CD4-positive, alpha-beta memory T cell (primary cell): ENCODE results near the gene TMEM44. TPM values are rescaled to one million over a fixed set of nuclear protein-coding genes. Genes with fewer than 3 reads are reported as not detected.

Source experiments
- CTCF ChIA-PET: fragments of 350-600 bp; sonication (Branson Sonifier 250); formaldehyde crosslinking; loops from one replicate; lab custom pipeline; 2021; ENCODE audit warnings: inconsistent platforms; ENCODE audit not compliant: partially characterized antibody; lab: Charles Lee
- POLR2A ChIA-PET: fragments of 350-600 bp; sonication (Branson Sonifier 250); formaldehyde crosslinking; loops from one replicate; lab custom pipeline; 2021; ENCODE audit not compliant: partially characterized antibody; lab: Charles Lee
- DNase-seq, 5 donors: peaks; one replicate each; pipeline versions ENCODE4 v3.0.0 to v3.0.0-alpha.2; 2020 to 2022; ENCODE audit warnings: mixed read lengths in 1 of 5
- H3K27ac ChIP-seq: one replicate; pipeline ENCODE4 v1.7.0; 2013; ENCODE audit warnings: low read depth, low read length
- H3K27me3 ChIP-seq: 2 replicates; pipeline ENCODE4 v1.7.0; 2013; ENCODE audit warnings: mild to moderate bottlenecking, low read length, moderate library complexity; ENCODE audit not compliant: insufficient read depth
- H3K36me3 ChIP-seq: 2 replicates; pipeline ENCODE4 v1.7.0; 2013; ENCODE audit warnings: mild to moderate bottlenecking, low read length, moderate library complexity; ENCODE audit not compliant: insufficient read depth
- H3K4me1 ChIP-seq: 2 replicates; pipeline ENCODE4 v1.7.0; 2013; ENCODE audit warnings: mild to moderate bottlenecking, low read length, moderate library complexity; ENCODE audit not compliant: insufficient read depth
- H3K4me3 ChIP-seq, 2 donors: one replicate each; pipeline ENCODE4 v1.7.0; 2013; ENCODE audit warnings: low read length in 2 of 2, mild to moderate bottlenecking in 1 of 2
- H3K9me3 ChIP-seq, 2 donors: one replicate each; pipeline ENCODE4 v1.7.0; 2013; ENCODE audit warnings: low read length in 2 of 2, control low read depth in 1 of 2; ENCODE audit not compliant: control insufficient read depth in 1 of 2
- H3K27ac Mint-ChIP-seq, 7 donors: one replicate each; pipeline ENCODE4 v1.8.0; 2020 to 2021; ENCODE audit warnings: mixed read lengths in 7 of 7, mild to moderate bottlenecking in 6 of 7, inconsistent platforms in 3 of 7, moderate library complexity in 3 of 7
- H3K27me3 Mint-ChIP-seq, 2 donors: one replicate each; pipeline ENCODE4 v1.8.0; 2020 to 2021; ENCODE audit warnings: mixed read lengths in 2 of 2
- H3K36me3 Mint-ChIP-seq, 2 donors: one replicate each; pipeline ENCODE4 v1.8.0; 2020 to 2021; ENCODE audit warnings: mixed read lengths in 2 of 2, inconsistent platforms in 1 of 2, mild to moderate bottlenecking in 1 of 2
- H3K4me1 Mint-ChIP-seq, 4 donors: one replicate each; pipeline ENCODE4 v1.8.0; 2020 to 2021; ENCODE audit warnings: mixed read lengths in 4 of 4, mild to moderate bottlenecking in 1 of 4
- H3K4me3 Mint-ChIP-seq, 8 donors: one replicate each; pipeline ENCODE4 v1.8.0; 2020 to 2021; ENCODE audit warnings: mixed read lengths in 8 of 8, mild to moderate bottlenecking in 7 of 8, moderate library complexity in 6 of 8, inconsistent platforms in 3 of 8
- H3K9me3 Mint-ChIP-seq, 8 donors: one replicate each; pipeline ENCODE4 v1.8.0; 2020 to 2021; ENCODE audit warnings: mixed read lengths in 8 of 8, mild to moderate bottlenecking in 5 of 8, inconsistent platforms in 3 of 8, moderate library complexity in 1 of 8
- intact Hi-C: fragments of 100-400 bp; cut with micrococcal nuclease; formaldehyde crosslinking; loops from one replicate; pipeline ENCODE4 v1.15.1; 2023
- polyA plus RNA-seq, 2 donors: library from polyadenylated mRNA; unstranded; fragments of 300-500 nt; fragmentation: Illumina TruSeq; gene quantifications; one replicate each; pipeline ENCODE4 v1.2.3, GENCODE V29; 2021
- total RNA-seq, 2 experiments: library from RNA; stranded (reverse); gene quantifications; one replicate each; pipeline ENCODE4 v1.2.3, GENCODE V29; 2021

Gene TMEM44
- total and polyA plus RNA-seq, 4 experiments from 2014 or later, result 1.3 to 2.1 (median 1.9) TPM; not detected in 1

DNA sequence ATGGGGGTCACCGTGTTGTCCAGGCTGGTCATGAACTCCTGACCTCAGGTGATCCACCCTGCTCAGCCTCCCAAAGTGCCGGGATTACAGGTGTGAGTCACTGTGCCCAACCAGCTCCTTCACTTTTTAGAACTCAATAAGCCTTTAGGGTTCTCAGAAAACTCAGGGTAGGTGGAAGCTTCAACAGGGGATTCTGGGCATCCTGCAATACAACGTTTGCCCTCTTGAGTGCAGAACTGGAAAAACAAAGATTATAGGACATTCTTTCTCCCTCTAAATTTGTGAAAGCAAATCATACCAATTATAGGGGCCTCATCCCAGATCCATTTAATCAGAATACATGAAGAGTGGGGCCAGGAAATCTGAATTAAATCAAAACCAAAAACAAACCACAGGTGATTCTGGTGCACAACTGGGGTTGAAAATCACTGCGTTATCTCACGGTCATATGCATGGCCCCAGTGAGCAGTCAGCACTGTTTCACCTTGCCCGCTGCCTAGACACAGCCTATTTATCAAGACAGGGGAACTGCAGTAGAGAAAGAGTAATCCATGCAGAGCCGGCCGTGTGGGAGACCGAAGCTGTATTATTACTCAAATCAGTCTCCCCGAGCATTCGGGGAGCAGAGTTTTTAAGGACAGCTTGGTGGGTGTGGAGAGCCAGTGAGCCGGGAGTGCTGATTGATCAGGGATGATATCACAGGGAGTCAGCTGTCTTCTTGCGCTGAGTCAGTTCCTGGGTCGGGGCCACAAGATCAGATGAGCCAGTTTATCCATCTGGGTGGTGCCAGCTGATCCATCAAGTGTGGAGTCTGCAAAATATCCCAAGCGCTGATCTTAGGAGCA lies 58.4 kb downstream of the TMEM44 start:
- Histone ChIP-seq H3K27ac (no peak overlapping the region), H3K27me3 (no peaks in the 10 kb centered on the region), H3K4me3 (no peak overlapping the region), H3K36me3 (no peaks in the 10 kb centered on the region), H3K4me1 (no peaks in the 10 kb centered on the region), H3K9me3 (no peaks in the 10 kb centered on the region)
- intact Hi-C loops, result no loop called here
- Mint-ChIP-seq H3K4me1 (no peaks in the 10 kb centered on the region), H3K27ac (peak overlapping the region in 1 of 7 donors; percentile 29), H3K4me3 (no peak overlapping the region), H3K36me3 (no peaks in the 10 kb centered on the region), H3K27me3 (peaks cover 16 to 35% of the 10 kb centered on the region in 2 donors), H3K9me3 (no peaks in the 10 kb centered on the region)
- DNase-seq, result no peak
- ChIA-PET CTCF (interaction anchor here (0.7 to 13.4 kb wide), 4 partner anchors 14 to 108 kb away, joined by 3 to 133 read pairs (median 9); no protein-coding TSS in a partner anchor), POLR2A (interaction anchor here (1.0 to 1.2 kb wide), 2 partner anchors 9 to 89 kb away, joined by 3 read pairs; no protein-coding TSS in a partner anchor)

DNA sequence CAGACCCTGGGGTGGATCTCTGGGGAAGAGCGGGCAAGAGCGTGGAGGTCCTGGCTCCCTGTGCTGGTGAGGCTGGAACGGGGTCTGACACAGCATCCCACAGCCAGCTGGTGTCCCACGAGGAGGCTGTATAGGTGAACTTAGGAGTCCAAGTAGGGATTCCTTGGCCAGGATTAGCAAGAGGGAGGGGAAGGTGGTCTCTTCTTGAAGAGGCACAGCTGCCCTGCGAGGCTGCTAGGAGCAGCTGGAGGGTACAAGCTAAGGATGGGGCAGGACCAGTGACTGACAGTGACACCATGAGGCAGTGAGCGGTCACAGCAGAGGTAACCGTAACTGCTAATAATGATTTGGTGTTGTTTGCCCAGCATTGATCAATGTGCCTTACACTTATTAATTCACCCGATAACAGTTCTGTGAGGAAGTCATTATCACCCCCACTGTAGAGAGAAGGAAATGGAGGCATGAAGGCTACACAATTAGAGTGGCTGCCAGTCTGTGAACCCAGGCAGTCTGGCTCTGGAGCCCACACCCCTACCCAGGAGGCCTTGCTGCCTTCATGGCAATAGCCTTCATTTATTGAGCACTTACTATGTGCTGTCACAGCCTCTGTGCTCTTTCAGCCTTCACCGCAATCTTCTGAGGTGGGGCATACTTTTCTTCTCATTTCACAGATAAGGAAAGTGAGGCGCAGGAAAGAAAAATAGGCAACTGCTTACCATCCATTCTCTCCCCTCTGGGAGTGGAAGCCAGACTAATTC lies 59.4 kb downstream of the TMEM44 start:
- no peaks in the 10 kb centered on the region for H3K36me3 Mint-ChIP-seq
- peaks cover 18 to 35% of the 10 kb centered on the region in 2 donors for H3K27me3 Mint-ChIP-seq
- no peak overlapping the region for H3K4me3 ChIP-seq
- H3K27ac ChIP-seq, result no peak overlapping the region
- no peaks in the 10 kb centered on the region for H3K36me3 ChIP-seq
- intact Hi-C loops, result loop anchor here (1.0 kb wide), 1 partner anchor 102 kb away; no protein-coding TSS in a partner anchor
- peak overlapping the region in 1 of 7 donors; percentile 58 for H3K27ac Mint-ChIP-seq
- DNase-seq, result peak in 4 of 5 donors; percentile 15 to 38 (median 32)
- H3K9me3 Mint-ChIP-seq, result no peaks in the 10 kb centered on the region
- ChIA-PET POLR2A (no interaction called here), CTCF (interaction anchor here (0.7 to 13.4 kb wide), 6 partner anchors 12 to 531 kb away, joined by 3 to 133 read pairs (median 4); no protein-coding TSS in a partner anchor)
- no peak overlapping the region for H3K4me3 Mint-ChIP-seq
- H3K27me3 ChIP-seq, result no peaks in the 10 kb centered on the region
- H3K9me3 ChIP-seq, result no peaks in the 10 kb centered on the region
- H3K4me1 Mint-ChIP-seq, result no peaks in the 10 kb centered on the region
- H3K4me1 ChIP-seq, result no peaks in the 10 kb centered on the region

- H3K4me3 Mint-ChIP-seq, result no peak overlapping the region
- H3K27me3 ChIP-seq, result no peaks in the 10 kb centered on the region
- intact Hi-C loops, result loop anchor here (1.0 kb wide), 1 partner anchor 101 kb away; no protein-coding TSS in a partner anchor
- H3K4me1 Mint-ChIP-seq, result no peaks in the 10 kb centered on the region
- DNase-seq, result no peak
- no peaks in the 10 kb centered on the region for H3K36me3 ChIP-seq
- H3K4me3 ChIP-seq, result no peak overlapping the region
- no peak overlapping the region for H3K27ac ChIP-seq
- H3K9me3 Mint-ChIP-seq, result no peaks in the 10 kb centered on the region
- peaks cover 18 to 34% of the 10 kb centered on the region in 2 donors for H3K27me3 Mint-ChIP-seq
- ChIA-PET CTCF (interaction anchor here (1.0 to 13.4 kb wide), 5 partner anchors 13 to 532 kb away, joined by 3 to 133 read pairs (median 4); no protein-coding TSS in a partner anchor), POLR2A (no interaction called here)
- no peaks in the 10 kb centered on the region for H3K9me3 ChIP-seq
- no peaks in the 10 kb centered on the region for H3K4me1 ChIP-seq
- H3K27ac Mint-ChIP-seq, result no peak overlapping the region
- no peaks in the 10 kb centered on the region for H3K36me3 Mint-ChIP-seq
These were observed 60.2 kb downstream of the TMEM44 start for GRCh38 chr3:194572944-194573491.

DNA sequence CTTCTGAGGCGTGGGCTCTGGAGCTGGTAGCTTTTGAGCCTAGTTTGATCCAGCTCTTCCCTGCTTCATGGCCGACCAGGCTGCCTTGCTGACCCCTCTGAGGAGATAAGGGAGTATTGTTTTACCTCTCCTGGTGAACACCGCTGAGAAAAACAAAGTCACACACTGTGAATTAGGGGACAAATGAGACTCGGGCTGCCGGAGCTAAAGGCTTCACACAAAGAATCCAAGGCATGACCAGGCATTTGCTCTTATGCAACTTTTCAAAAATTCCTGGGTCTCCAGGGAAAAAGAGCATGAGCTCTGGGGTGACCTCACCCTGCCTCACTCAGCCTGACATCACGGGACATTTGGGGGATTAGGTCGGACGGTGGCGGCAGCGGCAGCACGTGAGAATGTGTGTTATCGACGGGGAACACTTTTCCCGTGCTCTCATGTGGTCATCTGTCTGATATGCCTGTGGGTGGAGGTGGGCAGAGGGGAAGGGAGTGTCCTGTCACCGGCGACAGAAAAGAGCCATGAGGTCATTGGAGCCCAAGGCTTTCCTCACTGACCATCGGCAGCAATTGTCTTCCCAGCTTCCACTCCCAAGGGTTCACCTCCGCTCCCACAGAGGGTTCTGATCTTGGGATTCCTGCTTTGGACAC lies 61.0 kb downstream of the TMEM44 start:
- Histone ChIP-seq H3K27me3 (no peaks in the 10 kb centered on the region), H3K9me3 (no peaks in the 10 kb centered on the region), H3K36me3 (no peaks in the 10 kb centered on the region), H3K4me1 (no peaks in the 10 kb centered on the region), H3K4me3 (no peak overlapping the region), H3K27ac (no peak overlapping the region)
- H3K4me3 Mint-ChIP-seq, result no peak overlapping the region
- no peaks in the 10 kb centered on the region for H3K9me3 Mint-ChIP-seq
- POLR2A ChIA-PET, result no interaction called here
- H3K27ac Mint-ChIP-seq, result no peak overlapping the region
- H3K4me1 Mint-ChIP-seq, result no peaks in the 10 kb centered on the region
- no peaks in the 10 kb centered on the region for H3K36me3 Mint-ChIP-seq
- CTCF ChIA-PET, result interaction anchor here (0.6 to 13.4 kb wide), 3 partner anchors 62 to 106 kb away, joined by 3 to 133 read pairs (median 15); no protein-coding TSS in a partner anchor
- H3K27me3 Mint-ChIP-seq, result peaks cover 18 to 34% of the 10 kb centered on the region in 2 donors
- intact Hi-C loops, result no loop called here
- DNase-seq, result no peak

DNA sequence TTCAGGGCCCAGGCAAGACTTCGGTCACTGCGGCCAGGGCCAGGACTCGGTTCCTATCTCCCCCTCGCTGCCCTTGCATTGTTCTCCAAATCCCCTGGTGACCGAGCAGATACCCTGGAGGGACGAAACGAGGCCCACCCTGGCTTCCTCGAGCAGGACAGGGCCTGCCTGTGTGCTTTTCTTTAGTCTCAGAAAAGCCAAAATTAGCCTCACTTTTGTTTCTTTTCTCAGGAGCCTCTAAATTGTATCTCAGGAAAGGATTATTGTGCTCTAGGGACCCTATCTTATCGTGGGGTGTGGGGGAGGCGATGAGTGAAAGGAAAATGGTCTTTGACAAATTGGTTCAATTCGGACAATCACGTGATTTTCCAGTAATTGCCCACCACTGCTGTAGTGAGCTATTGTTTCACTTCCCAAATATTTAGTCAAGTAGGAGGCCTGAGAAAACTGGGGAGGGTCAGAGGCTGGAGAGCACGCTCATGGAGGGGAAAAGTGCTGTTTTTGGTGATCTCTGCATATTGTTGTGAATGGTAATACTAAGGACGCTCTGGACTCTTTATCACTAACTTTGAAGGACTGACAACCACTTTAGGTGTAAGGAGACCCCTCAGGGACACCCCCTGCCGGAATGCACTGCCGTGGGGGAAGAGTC lies 61.6 kb downstream of the TMEM44 start:
- peaks cover 20 to 34% of the 10 kb centered on the region in 2 donors for H3K27me3 Mint-ChIP-seq
- no peaks in the 10 kb centered on the region for H3K4me1 Mint-ChIP-seq
- Histone ChIP-seq H3K4me1 (no peaks in the 10 kb centered on the region), H3K27ac (no peak overlapping the region), H3K9me3 (no peaks in the 10 kb centered on the region), H3K4me3 (no peak overlapping the region), H3K36me3 (no peaks in the 10 kb centered on the region), H3K27me3 (no peaks in the 10 kb centered on the region)
- H3K27ac Mint-ChIP-seq, result no peak overlapping the region
- no peaks in the 10 kb centered on the region for H3K36me3 Mint-ChIP-seq
- POLR2A ChIA-PET, result no interaction called here
- DNase-seq, result no peak
- no peak overlapping the region for H3K4me3 Mint-ChIP-seq
- intact Hi-C loops, result no loop called here
- CTCF ChIA-PET, result interaction anchor here (0.6 to 13.4 kb wide), 2 partner anchors 63 to 98 kb away, joined by 3 to 133 read pairs; no protein-coding TSS in a partner anchor
- no peaks in the 10 kb centered on the region for H3K9me3 Mint-ChIP-seq

DNA sequence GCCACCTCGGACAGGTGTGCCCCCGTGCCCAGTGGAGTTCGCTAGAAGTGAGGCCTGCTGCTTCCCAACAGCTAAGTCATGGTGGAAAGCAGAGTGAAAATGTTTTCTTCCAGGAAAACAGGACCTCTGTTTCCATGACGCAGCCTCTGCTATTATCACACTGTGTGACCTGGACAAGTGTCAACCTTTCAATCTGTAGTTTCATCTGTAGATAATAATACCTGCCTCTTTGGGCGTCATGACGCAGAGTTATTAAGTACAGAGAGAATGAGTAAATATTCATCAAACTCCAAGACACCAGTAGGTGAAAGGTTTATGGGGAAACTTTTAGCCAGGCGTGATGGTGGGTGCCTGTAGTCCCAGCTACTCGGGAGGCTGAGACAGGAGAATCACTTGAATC lies 62.3 kb downstream of the TMEM44 start:
- no peaks in the 10 kb centered on the region for H3K4me1 ChIP-seq
- no peaks in the 10 kb centered on the region for H3K9me3 ChIP-seq
- no peak for DNase-seq
- POLR2A ChIA-PET, result no interaction called here
- CTCF ChIA-PET, result interaction anchor here (1.0 to 13.4 kb wide), 2 partner anchors 24 to 97 kb away, joined by 3 to 133 read pairs; no protein-coding TSS in a partner anchor
- Mint-ChIP-seq H3K4me3 (no peak overlapping the region), H3K9me3 (no peaks in the 10 kb centered on the region), H3K4me1 (no peaks in the 10 kb centered on the region), H3K36me3 (no peaks in the 10 kb centered on the region), H3K27me3 (peaks cover 20 to 38% of the 10 kb centered on the region in 2 donors), H3K27ac (no peak overlapping the region)
- H3K4me3 ChIP-seq, result no peak overlapping the region
- intact Hi-C loops, result no loop called here
- H3K36me3 ChIP-seq, result no peaks in the 10 kb centered on the region
- H3K27me3 ChIP-seq, result no peaks in the 10 kb centered on the region
- H3K27ac ChIP-seq, result no peak overlapping the region
